A673 (cell line): Measurements from ENCODE around the gene DENND2D.

Experiments
- CTCF ChIP-seq: fragments of 300-800, 200-600 bp; sonication (generic); conservative IDR thresholded peaks from 2 replicates; pipeline ENCODE4 v1.5.1; 2017; ENCODE audit warnings: low read depth, mild to moderate bottlenecking, antibody characterized with exemption, low read length, moderate library complexity, mixed read lengths
- EZH2 ChIP-seq: fragments of 200-600 bp; sonication (generic); IDR thresholded peaks from 2 replicates; pipeline ENCODE4 v1.6.1; 2017; ENCODE audit warnings: borderline replicate concordance, low read depth, mild to moderate bottlenecking, mixed read lengths, antibody characterized with exemption, low read length; ENCODE audit not compliant: poor library complexity, severe bottlenecking

GRCh38 chr1:111139324-111139955 lies 61.0 kb downstream of the DENND2D start:
- no peak for TF ChIP-seq CTCF
- TF ChIP-seq EZH2, result no peak
